Activated naive CD4-positive, alpha-beta T cell treated with anti-CD3 and anti-CD28 coated beads, Interleukin-2, amount 50 U/mL, for 72 hours (primary cell): ENCODE results near the gene PRDX1. TPM values are rescaled to one million over a fixed set of nuclear protein-coding genes. Genes with fewer than 3 reads are reported as not detected.
"Not testable (repeated sequence)": the region's sequence is repeated elsewhere in the genome, so short reads cannot be mapped to it uniquely, and the experiment has no call there.

Experiments
- ATAC-seq, 2 donors: fragments of 150-1000 bp; cut with Tn5 transposase; 2 replicates each; pipeline ENCODE4 v1.10.0; 2021; ENCODE audit warnings: mild to moderate bottlenecking in 2 of 2, moderate library complexity in 2 of 2
- DNase-seq, 2 donors: peaks; one replicate each; pipeline ENCODE4 v3.0.0; 2021 to 2022; ENCODE audit warnings: low spot score in 2 of 2
- H3K27ac Mint-ChIP-seq, 2 donors: one replicate each; pipeline ENCODE4 v1.8.0; 2022; ENCODE audit warnings: mild to moderate bottlenecking in 2 of 2, mixed read lengths in 2 of 2
- H3K36me3 Mint-ChIP-seq, 2 donors: one replicate each; pipeline ENCODE4 v1.8.0; 2022; ENCODE audit warnings: mixed read lengths in 2 of 2
- H3K9me3 Mint-ChIP-seq, 2 donors: one replicate each; pipeline ENCODE4 v1.8.0; 2022; ENCODE audit warnings: mixed read lengths in 2 of 2
- total RNA-seq, 2 donors: library from RNA; stranded (reverse); gene quantifications; one replicate each; pipeline ENCODE4 v1.2.3, GENCODE V29; 2022

PRDX1 gene
- total RNA-seq, 2 donors from 2014 or later: 577 to 596 TPM

DNA sequence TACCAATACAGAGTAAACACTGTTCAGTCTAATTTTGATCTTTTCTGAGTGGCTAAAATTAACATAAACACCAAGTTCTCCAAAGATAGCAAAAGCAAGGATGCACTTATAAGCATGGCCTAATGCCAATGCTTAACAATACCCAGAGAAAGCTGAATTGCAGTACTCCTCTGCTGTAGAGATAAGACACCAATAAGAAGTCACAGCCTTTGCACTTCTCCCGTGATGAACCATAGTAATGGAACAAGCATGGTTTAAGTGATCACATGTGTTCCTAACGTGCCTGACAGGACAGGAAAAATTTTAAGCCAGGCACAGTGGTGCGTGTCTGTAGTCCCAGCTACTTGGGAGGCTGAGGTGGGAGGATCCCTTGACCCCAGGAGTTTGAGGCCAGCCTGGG, 5.6 kb downstream of the PRDX1 start:
- Mint-ChIP-seq H3K36me3 (peaks cover 18 to 26% of the 10 kb centered on the region in 2 donors), H3K9me3 (no peaks in the 10 kb centered on the region), H3K27ac (peak overlapping the region; percentile 67 to 87)
- DNase-seq (no peak), ATAC-seq (no peak)

DNA sequence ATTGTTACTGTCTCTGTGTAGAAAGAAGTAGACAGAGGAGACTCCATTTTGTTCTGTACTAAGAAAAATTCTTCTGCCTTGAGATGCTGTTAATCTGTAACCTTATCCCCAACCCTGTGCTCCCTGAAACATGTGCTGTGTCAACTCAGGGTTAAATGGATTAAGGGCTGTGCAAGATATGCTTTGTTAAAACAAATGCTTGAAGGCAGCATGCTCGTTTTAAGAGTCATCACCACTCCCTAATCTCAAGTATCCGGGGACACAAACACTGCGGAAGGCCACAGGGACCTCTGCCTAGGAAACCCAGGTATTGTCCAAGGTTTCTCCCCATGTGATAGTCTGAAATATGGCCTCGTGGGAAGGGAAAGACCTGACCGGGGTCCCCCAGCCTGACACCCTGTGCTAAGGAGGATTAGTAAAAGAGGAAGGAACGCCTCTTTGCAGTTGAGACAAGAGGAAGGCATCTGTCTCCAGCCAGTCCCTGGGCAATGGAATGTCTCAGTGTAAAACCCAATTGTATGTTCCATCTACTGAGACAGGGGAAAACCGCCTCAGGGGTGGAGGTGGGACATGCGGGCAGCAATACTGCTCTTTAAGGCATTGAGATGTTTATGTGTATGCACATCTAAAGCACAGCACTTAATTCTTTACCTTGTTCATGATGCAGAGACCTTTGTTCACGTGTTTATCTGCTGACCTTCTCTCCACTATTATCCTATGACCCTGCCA, 8.0 kb downstream of the PRDX1 start:
- DNase-seq, H3K9me3 Mint-ChIP-seq, ATAC-seq: not testable (repeated sequence)
- peak overlapping the region in 1 of 2 donors; percentile 85 for H3K27ac Mint-ChIP-seq
- H3K36me3 Mint-ChIP-seq: peaks cover 16 to 20% of the 10 kb centered on the region in 2 donors

DNA sequence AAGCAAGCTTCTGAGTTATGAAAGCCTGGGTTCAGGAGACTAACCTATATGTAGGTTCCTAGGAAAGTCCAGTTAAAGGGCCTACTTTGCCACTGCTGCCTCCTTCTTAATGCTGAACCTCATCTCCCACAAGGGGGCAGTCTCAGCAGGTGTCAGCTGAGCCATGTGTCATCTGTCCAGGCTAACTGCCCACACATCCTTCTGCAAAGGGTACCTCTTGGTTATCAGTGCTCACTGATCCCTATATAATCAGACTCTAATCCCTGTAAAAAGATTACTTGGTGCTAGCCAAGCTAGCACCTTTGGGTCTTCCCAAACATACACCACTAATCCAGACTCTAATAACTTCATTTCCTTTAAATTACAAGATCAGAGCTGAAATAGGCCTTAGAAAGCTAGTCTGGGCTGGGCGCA, 9.0 kb downstream of the PRDX1 start:
- ATAC-seq (peak; percentile 74 to 87), DNase-seq (peak in 1 of 2 donors; percentile 72)
- Mint-ChIP-seq H3K36me3 (peaks cover 16 to 20% of the 10 kb centered on the region in 2 donors), H3K27ac (peak overlapping the region in 1 of 2 donors; percentile 90), H3K9me3 (no peaks in the 10 kb centered on the region)

DNA sequence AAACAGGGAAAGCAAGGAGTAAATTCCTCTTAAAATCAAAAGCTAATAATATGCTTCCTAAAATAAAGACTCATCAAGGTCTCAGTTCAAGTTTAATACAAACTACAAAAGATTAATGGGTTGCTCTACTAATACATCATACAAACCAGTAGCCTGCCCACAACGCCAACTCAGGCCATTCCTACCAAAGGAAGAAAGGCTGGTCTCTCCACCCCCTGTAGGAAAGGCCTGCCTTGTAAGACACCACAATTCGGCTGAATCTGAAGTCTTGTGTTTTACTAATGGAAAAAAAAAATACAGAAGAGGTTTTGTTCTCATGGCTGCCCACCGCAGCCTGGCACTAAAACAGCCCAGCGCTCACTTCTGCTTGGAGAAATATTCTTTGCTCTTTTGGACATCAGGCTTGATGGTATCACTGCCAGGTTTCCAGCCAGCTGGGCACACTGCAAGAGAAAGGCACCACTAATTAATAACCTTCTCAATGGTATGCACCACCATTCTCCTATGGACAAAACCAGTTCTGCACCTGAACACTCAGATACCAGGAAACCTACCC, 10.6 kb downstream of the PRDX1 start:
- H3K27ac Mint-ChIP-seq: peak overlapping the region in 1 of 2 donors; percentile 56
- no peak for DNase-seq
- ATAC-seq: no peak
- no peaks in the 10 kb centered on the region for H3K9me3 Mint-ChIP-seq
- peaks cover 9 to 19% of the 10 kb centered on the region in 2 donors for H3K36me3 Mint-ChIP-seq

DNA sequence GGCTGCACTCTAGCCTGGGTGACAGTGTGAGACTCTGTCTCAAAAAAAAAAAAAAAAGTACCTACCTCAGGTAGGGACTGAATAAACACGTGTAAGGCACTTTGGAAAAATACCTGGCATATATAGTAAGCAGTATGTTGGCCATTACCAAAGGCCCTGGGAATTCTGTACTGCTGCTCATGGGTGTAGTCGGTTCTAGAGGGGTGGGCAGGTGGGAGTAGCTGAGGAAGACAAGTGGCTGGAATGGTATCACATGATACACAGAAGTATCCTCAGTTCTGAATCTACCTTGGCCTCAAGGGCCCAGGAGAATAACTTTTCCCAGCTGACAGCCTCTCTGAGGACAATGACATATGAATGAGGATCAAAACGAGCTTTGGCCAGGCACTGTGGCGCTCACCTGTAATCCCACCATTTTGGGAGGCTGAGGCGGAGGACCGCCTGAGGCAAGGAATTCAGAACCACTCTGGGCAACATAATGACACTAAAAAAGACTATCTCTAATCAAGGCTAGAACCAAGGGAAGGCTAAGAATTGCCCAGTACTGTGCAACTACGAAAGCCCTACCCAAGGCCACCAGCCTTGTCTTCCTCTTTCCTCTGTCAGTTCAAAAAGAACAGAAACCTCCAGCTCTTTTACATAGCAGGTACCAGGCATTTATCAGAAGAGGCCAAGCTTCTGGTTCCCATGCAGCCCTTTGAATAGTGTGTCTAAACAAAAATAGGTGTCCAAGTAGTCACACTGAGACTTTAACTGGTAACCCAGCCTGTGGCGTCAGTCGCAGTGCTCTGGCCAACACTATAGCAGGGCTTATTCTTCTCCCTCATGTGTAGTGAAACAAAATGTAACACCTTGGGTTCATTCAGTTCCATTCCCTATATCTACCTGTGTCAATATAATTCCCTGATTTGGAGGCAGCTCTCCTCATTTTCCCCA, 11.4 kb downstream of the PRDX1 start:
- Mint-ChIP-seq H3K9me3 (no peaks in the 10 kb centered on the region), H3K36me3 (peaks cover 5 to 11% of the 10 kb centered on the region in 2 donors), H3K27ac (no peak overlapping the region)
- ATAC-seq: no peak
- no peak for DNase-seq

DNA sequence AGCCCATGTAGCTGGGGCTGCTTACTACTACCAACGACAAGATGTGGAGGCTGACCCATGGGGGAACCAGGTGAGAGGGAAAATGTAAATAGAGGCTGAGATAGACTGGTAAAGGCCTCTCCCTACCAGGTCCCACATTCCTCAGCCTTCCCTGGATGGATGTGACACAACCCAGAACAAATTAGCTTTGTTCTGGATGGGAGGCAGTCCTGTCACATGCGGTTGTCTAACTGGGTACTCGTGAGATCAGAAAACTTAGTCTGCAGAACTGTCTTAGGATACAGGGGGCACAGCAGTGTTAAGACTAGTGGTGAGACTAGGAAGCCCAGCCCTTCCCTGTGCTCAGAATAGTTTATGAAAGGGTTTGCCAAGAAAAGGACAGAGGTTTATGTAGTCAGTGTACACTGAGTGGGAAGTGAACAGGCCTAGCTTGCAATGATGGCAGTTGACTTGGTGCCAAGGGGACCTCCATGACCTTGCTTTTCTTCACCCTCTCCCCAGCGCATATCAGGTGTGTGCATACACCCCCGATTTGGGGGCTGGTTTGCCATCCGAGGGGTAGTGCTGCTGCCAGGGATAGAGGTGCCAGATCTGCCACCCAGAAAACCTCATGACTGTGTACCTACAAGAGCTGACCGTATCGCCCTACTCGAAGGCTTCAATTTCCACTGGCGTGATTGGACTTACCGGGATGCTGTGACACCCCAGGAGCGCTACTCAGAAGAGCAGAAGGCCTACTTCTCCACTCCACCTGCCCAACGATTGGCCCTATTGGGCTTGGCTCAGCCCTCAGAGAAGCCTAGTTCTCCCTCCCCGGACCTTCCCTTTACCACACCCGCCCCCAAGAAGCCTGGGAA, 13.2 kb downstream of the PRDX1 start:
- DNase-seq (no peak), ATAC-seq (peak in 1 of 2 donors; percentile 18)
- no peaks in the 10 kb centered on the region for H3K9me3 Mint-ChIP-seq
- peaks cover 5 to 11% of the 10 kb centered on the region in 2 donors for H3K36me3 Mint-ChIP-seq
- H3K27ac Mint-ChIP-seq: peak overlapping the region; percentile 24 to 35

DNA sequence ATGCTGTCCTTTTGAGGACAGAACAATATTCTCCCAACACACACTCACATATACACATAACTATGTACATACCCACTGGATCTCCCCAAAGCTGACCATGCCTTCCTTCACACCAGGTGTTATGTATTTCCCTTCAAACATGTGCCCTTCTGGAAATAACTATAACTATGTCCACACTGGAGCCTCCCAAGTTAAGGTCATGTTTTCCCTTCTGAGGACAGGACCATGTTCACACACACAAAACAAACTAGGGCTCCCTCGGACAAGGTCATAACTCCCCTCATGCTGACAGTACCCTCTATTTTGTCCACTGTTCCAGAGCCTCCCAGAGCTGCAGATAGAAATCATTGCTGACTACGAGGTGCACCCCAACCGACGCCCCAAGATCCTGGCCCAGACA, 13.8 kb downstream of the PRDX1 start:
- Mint-ChIP-seq H3K36me3 (peaks cover 4 to 11% of the 10 kb centered on the region in 2 donors), H3K27ac (peak overlapping the region in 1 of 2 donors; percentile 61), H3K9me3 (no peaks in the 10 kb centered on the region)
- no peak for DNase-seq
- ATAC-seq: no peak

DNA sequence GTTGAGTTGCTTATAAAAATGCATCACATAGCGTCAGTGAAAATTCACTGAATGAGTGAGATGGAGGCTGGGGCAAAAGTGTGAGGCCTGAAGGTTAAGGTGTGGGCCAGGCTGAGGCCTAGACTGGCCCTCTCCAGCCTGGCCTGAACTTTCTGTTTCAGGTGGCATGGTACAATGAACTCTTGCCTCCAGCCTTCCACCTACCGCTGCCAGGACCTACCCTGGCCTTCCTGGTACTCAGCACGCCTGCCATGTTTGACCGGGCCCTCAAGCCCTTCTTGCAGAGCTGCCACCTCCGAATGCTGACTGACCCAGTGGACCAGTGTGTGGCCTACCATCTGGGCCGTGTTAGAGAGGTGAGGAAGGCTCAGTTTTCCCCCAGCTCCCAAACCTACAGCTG, 14.5 kb downstream of the PRDX1 start:
- no peaks in the 10 kb centered on the region for H3K9me3 Mint-ChIP-seq
- ATAC-seq (peak in 1 of 2 donors; percentile 24), DNase-seq (no peak)
- peaks cover 0 to 11% of the 10 kb centered on the region in 2 donors for H3K36me3 Mint-ChIP-seq
- H3K27ac Mint-ChIP-seq: no peak overlapping the region

DNA sequence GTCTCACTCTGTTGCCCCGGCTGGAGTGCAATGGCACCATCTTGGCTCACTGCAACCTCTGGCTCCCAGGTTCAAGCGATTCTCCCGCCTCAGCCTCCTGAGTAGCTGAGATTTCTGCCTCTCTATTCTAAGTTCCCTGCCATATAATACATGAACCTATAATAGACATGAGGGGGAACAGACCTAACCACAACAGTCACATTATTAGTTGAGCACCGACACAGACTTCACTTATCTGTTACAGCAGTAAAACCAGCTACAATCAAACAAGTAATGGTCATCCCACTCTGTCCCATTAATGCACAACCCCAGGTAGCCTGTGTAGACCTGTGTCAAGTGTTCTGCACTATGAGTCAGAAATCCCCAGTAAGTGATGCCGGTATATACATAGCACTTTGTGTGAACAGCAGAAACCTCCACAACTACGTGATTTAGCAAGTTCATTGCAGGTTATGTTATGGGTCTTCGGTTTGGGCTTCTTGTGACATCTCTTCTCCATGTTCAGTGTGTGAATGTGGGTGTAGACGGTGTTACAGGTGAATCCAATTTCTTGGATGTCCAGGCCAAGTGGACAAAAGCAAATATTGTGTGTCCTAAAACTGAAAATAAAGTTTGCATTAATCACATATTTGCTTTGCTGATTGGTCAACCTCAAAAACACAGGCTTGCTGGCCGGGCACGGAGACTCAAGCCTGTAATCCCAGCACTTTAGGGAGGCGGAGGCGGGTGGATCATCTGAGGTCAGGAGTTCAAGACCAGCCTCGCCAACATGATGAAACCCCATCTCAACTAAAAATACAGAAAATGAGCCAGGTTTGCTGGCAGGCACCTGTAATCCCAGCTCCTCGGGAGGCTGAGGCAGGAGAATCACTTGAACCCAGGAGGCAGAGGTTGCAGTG, 18.0 kb downstream of the PRDX1 start:
- Mint-ChIP-seq H3K9me3 (no peaks in the 10 kb centered on the region), H3K36me3 (peaks cover 0 to 10% of the 10 kb centered on the region in 2 donors), H3K27ac (no peak overlapping the region)
- no peak for ATAC-seq
- DNase-seq: no peak

DNA sequence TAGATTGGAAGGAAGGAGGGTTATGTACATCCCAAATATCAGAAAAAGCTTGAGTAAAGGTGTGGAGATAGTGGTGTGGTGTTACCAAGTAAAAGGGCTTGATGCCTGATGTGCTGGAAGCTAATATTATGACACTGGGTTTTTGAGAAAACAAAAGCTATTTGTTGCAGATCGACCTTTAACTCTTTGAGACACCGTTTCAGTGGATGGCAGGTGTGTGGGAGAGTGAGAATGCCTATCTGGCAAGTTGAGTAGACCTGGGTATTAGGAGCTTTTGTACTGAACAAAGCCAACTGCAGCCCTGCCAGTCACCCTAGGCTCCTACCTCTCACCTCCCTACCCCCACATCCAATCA, 20.2 kb downstream of the PRDX1 start:
- Mint-ChIP-seq H3K9me3 (no peaks in the 10 kb centered on the region), H3K27ac (peak overlapping the region in 1 of 2 donors; percentile 89), H3K36me3 (peaks cover 0 to 10% of the 10 kb centered on the region in 2 donors)
- no peak for ATAC-seq
- no peak for DNase-seq

DNA sequence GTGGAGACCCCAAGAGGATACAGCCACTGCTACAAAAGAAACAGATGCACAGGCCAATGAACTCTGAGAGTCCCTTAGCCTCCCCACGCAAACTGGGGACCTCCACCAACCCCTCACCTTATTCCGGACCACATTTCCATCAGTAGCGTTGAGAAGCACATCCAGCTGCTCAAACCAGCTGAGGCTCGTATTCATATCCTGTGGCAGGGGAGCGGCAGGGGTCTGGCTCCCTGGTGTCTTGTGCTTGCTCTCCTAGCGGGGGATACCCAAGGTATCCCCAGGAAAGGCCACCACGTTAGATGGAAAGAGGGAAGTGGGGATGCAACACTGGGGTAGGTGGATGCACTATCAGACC, 22.3 kb downstream of the PRDX1 start:
- ATAC-seq (peak in 1 of 2 donors; percentile 5), DNase-seq (no peak)
- peaks cover 0 to 10% of the 10 kb centered on the region in 2 donors for H3K36me3 Mint-ChIP-seq
- peak overlapping the region; percentile 81 to 89 for H3K27ac Mint-ChIP-seq
- H3K9me3 Mint-ChIP-seq: no peaks in the 10 kb centered on the region

DNA sequence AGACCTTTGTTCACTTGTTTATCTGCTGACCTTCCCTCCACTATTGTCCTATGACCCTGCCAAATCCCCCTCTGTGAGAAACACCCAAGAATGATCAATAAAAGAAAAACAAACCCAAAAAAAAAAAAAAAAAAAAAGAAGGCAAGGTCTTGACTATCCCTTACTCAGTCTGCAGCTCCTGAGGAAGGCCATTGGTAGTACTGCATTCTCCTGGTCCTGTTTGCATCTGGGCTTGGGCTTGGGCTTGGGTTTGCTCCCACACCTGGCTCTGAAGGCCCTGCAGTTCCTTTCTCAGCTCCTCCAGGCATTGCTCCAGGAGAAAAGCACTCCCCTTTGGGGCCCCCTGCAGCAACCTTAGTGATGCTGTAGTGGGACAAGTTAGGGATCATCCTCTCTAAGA, 23.4 kb downstream of the PRDX1 start:
- Mint-ChIP-seq H3K9me3 (no peaks in the 10 kb centered on the region), H3K36me3 (peaks cover 0 to 10% of the 10 kb centered on the region in 2 donors), H3K27ac (no peak overlapping the region)
- ATAC-seq (no peak), DNase-seq (no peak)

DNA sequence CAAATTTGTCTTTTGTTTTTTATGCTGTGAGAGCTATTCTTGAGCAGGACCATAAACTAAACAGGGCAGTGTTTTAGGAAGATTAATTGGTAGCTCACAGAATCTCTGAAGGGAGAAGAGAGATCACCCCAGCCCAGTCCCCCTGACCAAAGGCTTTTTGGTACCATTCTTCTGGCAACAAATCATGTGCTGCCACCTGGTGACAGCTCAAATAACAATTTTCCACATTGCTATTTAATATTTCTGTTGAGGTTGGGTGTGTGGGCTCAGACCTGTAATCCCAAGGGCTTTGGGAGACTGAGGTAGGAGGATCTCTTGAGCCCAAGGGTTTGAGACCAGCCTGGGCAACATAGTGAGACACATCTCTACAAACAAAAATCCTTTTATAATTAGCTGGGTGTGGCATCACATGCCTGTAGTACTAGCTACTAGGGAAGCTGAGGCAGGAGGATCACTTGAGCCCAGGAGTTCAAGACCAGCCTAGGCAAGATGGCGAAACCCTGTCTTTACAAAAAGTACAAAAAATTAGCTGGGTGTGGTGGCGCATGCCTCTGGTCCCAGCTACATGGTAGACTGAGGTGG, 28.5 kb downstream of the PRDX1 start:
- Mint-ChIP-seq H3K9me3 (no peaks in the 10 kb centered on the region), H3K27ac (no peak overlapping the region), H3K36me3 (no peaks in the 10 kb centered on the region)
- DNase-seq (peak; percentile 23 to 59), ATAC-seq (no peak)

DNA sequence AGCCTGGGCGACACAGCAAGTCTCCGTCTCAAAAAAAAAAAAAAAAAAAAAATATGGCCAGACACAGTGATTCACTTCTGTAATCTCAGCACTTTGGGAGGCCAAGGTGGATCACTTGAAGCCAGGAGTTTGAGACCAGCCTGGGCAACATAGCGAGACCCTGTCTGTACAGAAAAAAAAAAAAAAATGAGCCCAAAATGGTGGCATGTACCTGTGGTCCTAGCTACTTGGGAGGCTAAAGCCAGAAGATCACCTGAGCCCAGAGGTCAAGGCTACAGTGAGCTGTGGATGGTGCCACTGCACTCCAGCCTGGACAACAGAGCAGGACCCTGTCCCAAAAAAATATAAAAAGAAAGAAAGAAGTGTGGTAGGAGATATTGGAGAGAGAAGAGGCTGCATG, 29.0 kb downstream of the PRDX1 start:
- DNase-seq (no peak), ATAC-seq (no peak)
- Mint-ChIP-seq H3K27ac (no peak overlapping the region), H3K9me3 (no peaks in the 10 kb centered on the region), H3K36me3 (no peaks in the 10 kb centered on the region)
